Left ventricle myocardium inferior (tissue), 1 donor: ENCODE data around the gene CNTN3. TPM values are rescaled to one million over a fixed set of nuclear protein-coding genes. Genes with fewer than 3 reads are reported as not detected.
A peak's percentile ranks its signal among the peaks of the same experiment; 100 is the strongest.

Experiments
- DNase-seq: peaks from one replicate; pipeline ENCODE4 v3.0.0-alpha.2; 2020
- H3K27ac ChIP-seq: fragments of 200-600 bp; replicated peaks from 2 replicates; pipeline ENCODE4 v1.8.0; 2021
- H3K27me3 ChIP-seq: fragments of 200-600 bp; 2 replicates; pipeline ENCODE4 v1.8.0; 2021; ENCODE audit warnings: low read depth
- H3K36me3 ChIP-seq: fragments of 200-600 bp; 2 replicates; pipeline ENCODE4 v1.8.0; 2021
- H3K4me1 ChIP-seq: fragments of 200-600 bp; 2 replicates; pipeline ENCODE4 v1.8.0; 2021
- H3K4me3 ChIP-seq: fragments of 200-600 bp; 2 replicates; pipeline ENCODE4 v1.8.0; 2021; ENCODE audit warnings: mild to moderate bottlenecking, moderate library complexity
- H3K9me3 ChIP-seq: fragments of 200-600 bp; replicated peaks from 2 replicates; pipeline ENCODE4 v1.8.0; 2021
- intact Hi-C: fragments of 100-400 bp; cut with micrococcal nuclease; formaldehyde crosslinking; loops from one replicate; pipeline ENCODE4 v1.11.0; 2022
- total RNA-seq: library from RNA; stranded (reverse); fragmentation: NEBNext Ultra II Directional; extraction: Animal tissue kit (Norgen Biotek cat#: 25700); gene quantifications from one replicate; pipeline ENCODE4 v1.2.1, GENCODE V29; 2021
- TF ChIP-seq, protein P1 (sequence below): fragments of 200-600 bp; IDR thresholded peaks from 2 replicates; pipeline ENCODE4 v1.8.0; 2021; ENCODE audit warnings: antibody characterized with exemption, mild to moderate bottlenecking, borderline replicate concordance
- donor health status: DM: no; HTN: yes; CAD: no; lungs with severe emphysema.

CNTN3 gene
- total RNA-seq, 1 donor from 2014 or later, result 1.2 TPM

DNA sequence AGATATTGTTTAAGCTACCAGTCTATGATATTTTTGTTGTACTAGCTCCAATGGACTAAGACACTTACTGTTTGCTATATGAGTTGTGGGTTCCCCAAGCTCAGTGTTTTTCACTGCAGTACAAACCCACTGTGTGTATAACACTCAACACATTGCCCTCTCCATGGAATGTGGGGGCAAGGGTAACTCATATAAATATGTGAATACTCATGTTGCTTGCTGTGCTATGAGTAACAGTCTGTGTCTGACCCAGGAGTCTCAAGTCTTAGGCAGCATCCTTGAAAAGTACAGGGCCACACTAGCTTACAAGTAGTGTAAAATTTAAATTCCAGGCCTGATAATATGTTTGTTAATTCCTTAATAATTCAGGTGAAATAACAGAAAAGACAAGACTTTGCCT, 22.5 kb upstream of the CNTN3 start:
- no peak overlapping the region for H3K4me3 ChIP-seq
- no peaks in the 10 kb centered on the region for H3K9me3 ChIP-seq
- intact Hi-C loops, result no loop called here
- H3K4me1 ChIP-seq, result no peaks in the 10 kb centered on the region
- TF ChIP-seq, protein P1, sequence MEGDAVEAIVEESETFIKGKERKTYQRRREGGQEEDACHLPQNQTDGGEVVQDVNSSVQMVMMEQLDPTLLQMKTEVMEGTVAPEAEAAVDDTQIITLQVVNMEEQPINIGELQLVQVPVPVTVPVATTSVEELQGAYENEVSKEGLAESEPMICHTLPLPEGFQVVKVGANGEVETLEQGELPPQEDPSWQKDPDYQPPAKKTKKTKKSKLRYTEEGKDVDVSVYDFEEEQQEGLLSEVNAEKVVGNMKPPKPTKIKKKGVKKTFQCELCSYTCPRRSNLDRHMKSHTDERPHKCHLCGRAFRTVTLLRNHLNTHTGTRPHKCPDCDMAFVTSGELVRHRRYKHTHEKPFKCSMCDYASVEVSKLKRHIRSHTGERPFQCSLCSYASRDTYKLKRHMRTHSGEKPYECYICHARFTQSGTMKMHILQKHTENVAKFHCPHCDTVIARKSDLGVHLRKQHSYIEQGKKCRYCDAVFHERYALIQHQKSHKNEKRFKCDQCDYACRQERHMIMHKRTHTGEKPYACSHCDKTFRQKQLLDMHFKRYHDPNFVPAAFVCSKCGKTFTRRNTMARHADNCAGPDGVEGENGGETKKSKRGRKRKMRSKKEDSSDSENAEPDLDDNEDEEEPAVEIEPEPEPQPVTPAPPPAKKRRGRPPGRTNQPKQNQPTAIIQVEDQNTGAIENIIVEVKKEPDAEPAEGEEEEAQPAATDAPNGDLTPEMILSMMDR, result no peak
- H3K27me3 ChIP-seq, result no peaks in the 10 kb centered on the region
- H3K27ac ChIP-seq, result no peak overlapping the region
- DNase-seq, result no peak
- no peaks in the 10 kb centered on the region for H3K36me3 ChIP-seq

DNA sequence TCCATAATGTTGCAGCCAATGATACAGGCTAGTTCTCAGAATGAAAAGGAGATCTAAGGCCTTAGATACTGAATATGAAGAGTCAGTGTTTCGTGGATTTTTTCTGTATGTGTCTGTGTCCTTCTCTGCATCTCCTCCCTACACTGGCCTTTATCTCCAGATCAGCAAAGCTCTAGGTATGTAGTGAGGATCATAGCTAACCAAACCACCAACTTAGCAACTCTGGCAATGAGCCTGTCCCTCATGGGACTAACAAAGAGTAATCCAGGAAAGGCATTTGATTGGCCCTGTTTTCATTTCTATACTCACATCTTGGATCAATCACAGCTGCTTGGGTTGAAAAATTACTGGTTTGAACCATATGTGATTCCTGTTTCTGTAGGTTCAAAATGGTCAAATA, 18.6 kb upstream of the CNTN3 start:
- H3K9me3 ChIP-seq, result no peaks in the 10 kb centered on the region
- H3K36me3 ChIP-seq, result no peaks in the 10 kb centered on the region
- TF ChIP-seq, protein P1, result no peak

DNA sequence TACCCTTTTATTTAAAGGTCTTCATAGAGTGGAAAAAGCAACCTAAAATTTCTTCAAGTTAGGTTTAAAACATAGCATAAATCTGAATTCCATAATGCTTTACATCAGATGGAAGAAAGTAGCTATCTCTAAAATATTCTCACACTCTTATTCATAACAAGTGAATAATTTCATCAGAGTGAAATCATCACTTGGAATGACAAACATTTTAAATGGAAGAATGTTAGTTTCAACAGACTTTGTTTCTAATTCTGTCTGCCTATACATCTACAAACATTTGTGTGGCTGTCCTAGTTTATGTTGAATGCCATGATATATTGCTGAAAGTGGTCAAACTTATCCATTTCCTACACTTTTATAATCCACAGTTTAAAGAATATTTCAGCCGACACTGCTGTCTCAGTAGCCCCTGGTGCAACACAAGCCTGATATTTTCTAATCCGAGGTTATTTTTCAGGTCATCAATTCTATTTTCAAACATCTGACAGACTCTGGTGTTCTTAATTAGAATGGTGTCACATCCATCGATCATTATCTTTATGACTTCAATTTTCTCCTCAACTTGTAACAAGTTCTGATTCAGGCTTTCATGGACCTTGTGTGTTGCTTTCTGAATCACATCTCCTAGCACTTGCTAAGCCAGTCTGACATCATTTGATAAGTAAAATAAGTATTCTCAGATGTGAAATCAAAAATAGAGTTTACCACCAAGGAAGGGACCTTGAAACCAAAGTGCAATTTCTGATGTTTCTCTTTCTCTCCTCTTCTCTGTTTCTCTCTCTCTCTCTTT, 17.1 kb upstream of the CNTN3 start:
- no peaks in the 10 kb centered on the region for H3K36me3 ChIP-seq
- TF ChIP-seq, protein P1, result no peak
- intact Hi-C loops, result no loop called here
- H3K9me3 ChIP-seq, result no peaks in the 10 kb centered on the region
- no peaks in the 10 kb centered on the region for H3K4me1 ChIP-seq
- H3K4me3 ChIP-seq, result no peak overlapping the region
- no peaks in the 10 kb centered on the region for H3K27me3 ChIP-seq
- H3K27ac ChIP-seq, result no peak overlapping the region
- DNase-seq, result no peak

More for the DNA sequence above, 18.6 kb upstream of the CNTN3 start:
- Histone ChIP-seq H3K4me3 (no peak overlapping the region), H3K27me3 (no peaks in the 10 kb centered on the region), H3K4me1 (no peaks in the 10 kb centered on the region), H3K27ac (no peak overlapping the region)
- no peak for DNase-seq
- intact Hi-C loops, result no loop called here

DNA sequence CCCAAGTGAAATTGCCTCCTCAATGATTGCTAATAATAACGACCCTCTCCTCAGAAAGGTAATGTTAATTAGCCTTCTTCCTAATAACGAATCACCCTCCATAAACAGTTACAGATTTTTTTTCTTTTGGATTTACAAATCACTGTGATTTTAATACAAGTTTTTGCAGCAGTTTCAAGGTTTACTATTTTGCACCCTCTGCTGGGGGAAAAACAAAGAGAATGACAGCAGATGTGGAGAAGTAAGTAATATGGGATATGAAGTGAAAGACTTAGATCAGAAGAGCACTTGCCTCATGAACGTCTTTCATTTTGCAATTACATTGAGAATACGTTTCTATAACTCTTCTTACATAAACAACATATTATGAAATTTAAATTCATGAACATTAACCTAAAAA, 16.1 kb upstream of the CNTN3 start:
- Histone ChIP-seq H3K27ac (no peak overlapping the region), H3K9me3 (no peaks in the 10 kb centered on the region), H3K36me3 (no peaks in the 10 kb centered on the region), H3K27me3 (no peaks in the 10 kb centered on the region), H3K4me1 (no peaks in the 10 kb centered on the region), H3K4me3 (no peak overlapping the region)
- DNase-seq, result no peak
- intact Hi-C loops, result no loop called here
- TF ChIP-seq, protein P1, result peak; percentile 39

GRCh38 chr3:74626011-74626410, 11.6 kb upstream of the CNTN3 start:
- no peak overlapping the region for H3K4me3 ChIP-seq
- H3K9me3 ChIP-seq, result no peaks in the 10 kb centered on the region
- TF ChIP-seq, protein P1, result no peak
- H3K27ac ChIP-seq, result no peak overlapping the region
- no peaks in the 10 kb centered on the region for H3K36me3 ChIP-seq
- intact Hi-C loops, result no loop called here
- H3K4me1 ChIP-seq, result no peaks in the 10 kb centered on the region
- no peaks in the 10 kb centered on the region for H3K27me3 ChIP-seq
- DNase-seq, result no peak
